IMR-90 (cell line): ENCODE measurements around the gene RIMS1. TPM values are rescaled to one million over a fixed set of nuclear protein-coding genes. Genes with fewer than 3 reads are reported as not detected.

Experiments used
- ATAC-seq: fragments of 200-7000 bp; cut with Tn5 transposase; 2 replicates; pipeline ENCODE4 v1.9.1; 2020; ENCODE audit warnings: low read depth, mild to moderate bottlenecking, moderate library complexity
- BruUV-seq: library from RNA; stranded (reverse); fragments of 400-500 nt; replicated peaks from 2 replicates; lab custom pipeline; 2021; lab: Mats Ljungman, UMichigan
- CTCF ChIA-PET: fragments of 300-600 bp; formaldehyde crosslinking; extraction: SDS; loops from one replicate; lab custom pipeline; 2021; ENCODE audit warnings: antibody characterized with exemption; lab: Yijun Ruan, JAX
- POLR2A ChIA-PET: fragments of 300-600 bp; sonication (Branson Sonifier 250); formaldehyde crosslinking; loops from one replicate; lab custom pipeline; 2022; ENCODE audit warnings: antibody characterized with exemption; ENCODE audit not compliant: unreplicated experiment; lab: Charles Lee
- DNase-seq: peaks from one replicate; pipeline ENCODE4 v3.0.0; 2013
- H2AFZ ChIP-seq: replicated peaks from 2 replicates; pipeline ENCODE3; 2013; ENCODE audit warnings: low read length, mild to moderate bottlenecking; ENCODE audit not compliant: poor library complexity
- H2AK5ac ChIP-seq: 2 replicates; pipeline ENCODE4 v1.6.1; 2013; ENCODE audit warnings: low read depth, low read length, inconsistent platforms
- H2AK9ac ChIP-seq: replicated peaks from 2 replicates; pipeline ENCODE3; 2013; ENCODE audit warnings: mild to moderate bottlenecking, low read depth, low read length, moderate library complexity; ENCODE audit not compliant: poor library complexity
- H2BK120ac ChIP-seq: 2 replicates; pipeline ENCODE4 v1.6.1; 2013; ENCODE audit warnings: low read depth, low read length, inconsistent platforms
- H2BK15ac ChIP-seq: 3 replicates; pipeline ENCODE4 v1.6.1; 2013; ENCODE audit warnings: low read depth, low read length, inconsistent platforms
- H2BK20ac ChIP-seq: 2 replicates; pipeline ENCODE4 v1.6.1; 2013; ENCODE audit warnings: low read depth, mild to moderate bottlenecking, inconsistent platforms, low read length, moderate library complexity
- H2BK5ac ChIP-seq: 2 replicates; pipeline ENCODE4 v1.6.1; 2013; ENCODE audit warnings: mild to moderate bottlenecking, low read depth, low read length, inconsistent platforms; ENCODE audit not compliant: poor library complexity, severe bottlenecking
- H3K14ac ChIP-seq: replicated peaks from 2 replicates; pipeline ENCODE4 v1.6.1; 2013; ENCODE audit warnings: low read depth, low read length, inconsistent platforms
- H3K18ac ChIP-seq: 2 replicates; pipeline ENCODE4 v1.6.1; 2013; ENCODE audit warnings: low read depth, low read length, control low read depth
- H3K23ac ChIP-seq: 2 replicates; pipeline ENCODE4 v1.6.1; 2013; ENCODE audit warnings: low read depth, low read length, inconsistent platforms
- H3K27ac ChIP-seq: 2 replicates; pipeline ENCODE4 v1.5.1; 2013; ENCODE audit warnings: mild to moderate bottlenecking, control low read depth, low read length; ENCODE audit not compliant: insufficient read depth
- H3K27me3 ChIP-seq: 2 replicates; pipeline ENCODE4 v1.6.1; 2013; ENCODE audit warnings: low read length; ENCODE audit not compliant: control insufficient read depth, insufficient read depth
- H3K36me3 ChIP-seq: 2 replicates; pipeline ENCODE4 v1.6.1; 2013; ENCODE audit warnings: low read length, mixed read lengths; ENCODE audit not compliant: control insufficient read depth, insufficient read depth
- H3K4ac ChIP-seq: 2 replicates; pipeline ENCODE4 v1.6.1; 2013; ENCODE audit warnings: low read depth, low read length, inconsistent platforms
- H3K4me1 ChIP-seq: 2 replicates; pipeline ENCODE4 v1.6.1; 2013; ENCODE audit warnings: low read length, mixed read lengths; ENCODE audit not compliant: control insufficient read depth, insufficient read depth
- H3K4me2 ChIP-seq: 2 replicates; pipeline ENCODE4 v1.6.1; 2013; ENCODE audit warnings: low read depth, mild to moderate bottlenecking, control low read depth, low read length, moderate library complexity
- H3K4me3 ChIP-seq: 2 replicates; pipeline ENCODE4 v1.5.1; 2013; ENCODE audit warnings: low read depth, mild to moderate bottlenecking, control low read depth, low read length, moderate library complexity; ENCODE audit not compliant: insufficient read depth
- H3K56ac ChIP-seq: 2 replicates; pipeline ENCODE4 v1.6.1; 2013; ENCODE audit warnings: low read length, inconsistent platforms; ENCODE audit not compliant: insufficient read depth; ENCODE audit errors: extremely low read depth
- H3K79me1 ChIP-seq, 2 experiments: 2 replicates each; pipeline ENCODE4 v1.6.1; 2013; ENCODE audit warnings: low read length in 2 of 2, inconsistent platforms in 1 of 2, low read depth in 1 of 2
- H3K9ac ChIP-seq: 2 replicates; pipeline ENCODE4 v1.6.1; 2013; ENCODE audit warnings: low read depth, low read length, control low read depth
- H3K9me1 ChIP-seq: 2 replicates; pipeline ENCODE4 v1.6.1; 2013; ENCODE audit warnings: low read length, inconsistent platforms; ENCODE audit not compliant: insufficient read depth
- H3K9me3 ChIP-seq: 2 replicates; pipeline ENCODE4 v1.6.1; 2013; ENCODE audit warnings: low read length; ENCODE audit not compliant: control insufficient read depth, insufficient read depth
- H4K20me1 ChIP-seq: 2 replicates; pipeline ENCODE4 v1.6.1; 2013; ENCODE audit warnings: low read length, inconsistent platforms; ENCODE audit not compliant: insufficient read depth
- H4K5ac ChIP-seq: 2 replicates; pipeline ENCODE4 v1.6.1; 2013; ENCODE audit warnings: mild to moderate bottlenecking, low read depth, low read length, control low read depth
- H4K8ac ChIP-seq, 2 experiments: 2 replicates each; pipeline ENCODE4 v1.6.1; 2013; ENCODE audit warnings: low read depth in 2 of 2, low read length in 2 of 2, control low read depth in 1 of 2, inconsistent platforms in 1 of 2
- H4K91ac ChIP-seq: 2 replicates; pipeline ENCODE4 v1.6.1; 2013; ENCODE audit warnings: low read depth, low read length, inconsistent platforms; ENCODE audit not compliant: insufficient read depth
- FOS ChIP-seq: fragments of 150-350 bp; IDR thresholded peaks from 2 replicates; pipeline ENCODE4 v1.6.1; 2016; ENCODE audit warnings: low read depth, low read length
- NFE2L2 ChIP-seq: fragments of 150-350 bp; IDR thresholded peaks from 2 replicates; pipeline ENCODE4 v1.6.1; 2016; ENCODE audit warnings: low read depth, mild to moderate bottlenecking, low read length
- WGBS, 2 experiments: methylation state at CpG; one replicate each; pipeline versions ENCODE4 v1.1.5 to v1.1.7; 2013; ENCODE audit warnings: missing lambda C conversion rate in 2 of 2; ENCODE audit not compliant: insufficient read length in 1 of 2; ENCODE audit errors: extremely low coverage in 2 of 2; 5-methylcytosine and 5-hydroxymethylcytosine counted together
- dilution Hi-C: fragments of 300-500 bp; cut with HindIII; formaldehyde crosslinking; loops from one replicate; pipeline ENCODE4 v1.14.3; 2018; ENCODE audit warnings: low sequenced_read_pairs; ENCODE audit not compliant: unreplicated experiment
- in situ Hi-C: fragments of 300-500 bp; cut with MboI; formaldehyde crosslinking; loops from 3 replicates; pipeline ENCODE4 v1.14.3; 2019; ENCODE audit warnings: low sequenced_read_pairs, inconsistent platforms, mixed read lengths
- intact Hi-C: fragments of 100-400 bp; cut with micrococcal nuclease; formaldehyde crosslinking; loops from 2 replicates; pipeline ENCODE4 v1.10.0; 2022
- polyA plus RNA-seq, 3 experiments: library from polyadenylated mRNA; depleted of rRNA; stranded (reverse); fragments of >200 nt; gene quantifications; 2 replicates each; pipeline ENCODE4 v1.2.3, GENCODE V29; 2012; ENCODE audit warnings: low replicate concordance in 1 of 3
- total RNA-seq: library from RNA; depleted of rRNA; stranded (reverse); fragments of >200 nt; gene quantifications from 2 replicates; pipeline ENCODE4 v1.2.3, GENCODE V29; 2012

Gene RIMS1
- total and polyA plus RNA-seq, 2 of the 4 experiments (the other 2 are of a cell fraction) = 0.44 to 3.8 TPM

GRCh38 chr6:72322771-72323170 is 436.4 kb downstream of the RIMS1 start:
- Histone ChIP-seq H4K8ac (0 out of 4 replicates have a peak overlapping the region, but pooled peaks of 1 of the 2 experiments have one; percentile 2), H2BK5ac (no peak overlapping the region), H2BK15ac (no peak overlapping the region), H2BK120ac (no peak overlapping the region), H3K14ac (no peak overlapping the region; the same call in 1 of the 2 replicates), H3K9me1 (no peaks in the 10 kb centered on the region), H3K4me2 (no peak overlapping the region; the same call in 1 of the 2 replicates), H2BK20ac (peak overlapping the region; percentile 59; the same call in 1 of the 2 replicates), H4K5ac (0 out of 2 replicates have a peak overlapping the region, but pooled peaks have one; percentile 50), H2AFZ (peak overlapping the region; percentile 23), H3K36me3 (no peaks in the 10 kb centered on the region), H3K27me3 (no peaks in the 10 kb centered on the region), H4K91ac (no peak overlapping the region), H2AK9ac (no peak overlapping the region), H3K27ac (no peak overlapping the region), H2AK5ac (no peak overlapping the region), H3K9ac (no peak overlapping the region), H3K56ac (no peak overlapping the region), H4K20me1 (no peaks in the 10 kb centered on the region), H3K9me3 (no peaks in the 10 kb centered on the region), H3K79me1 (no peaks in the 10 kb centered on the region), H3K23ac (no peak overlapping the region), H3K4me1 (no peaks in the 10 kb centered on the region; the same call in 1 of the 2 replicates), H3K4me3 (no peak overlapping the region), H3K18ac (no peak overlapping the region), H3K4ac (no peak overlapping the region)
- BruUV-seq = no TSS peak
- no peak for DNase-seq
- ChIA-PET CTCF (no interaction called here), POLR2A (no interaction called here)
- in situ Hi-C loops = no loop called here
- TF ChIP-seq FOS = no peak
- TF ChIP-seq NFE2L2 = no peak
- dilution Hi-C loops = no loop called here
- no peak for ATAC-seq
- no CpG with 5 or more reads among the region's 2 CpGs for WGBS, 2 experiments
- intact Hi-C loops = no loop called here
